Epithelial cell of proximal tubule (primary cell): Measurements from ENCODE around the gene SLC6A9. TPM values are rescaled to one million over a fixed set of nuclear protein-coding genes. Genes with fewer than 3 reads are reported as not detected.

ENCODE experiments used
- DNase-seq: peaks from one replicate; pipeline ENCODE4 v3.0.0-alpha.2; 2011; ENCODE audit warnings: low read depth
- H3K4me3 ChIP-seq: 2 replicates; pipeline ENCODE4 v1.5.1; 2011; ENCODE audit warnings: low read depth, mild to moderate bottlenecking, low read length
- CTCF ChIP-seq: conservative IDR thresholded peaks from 2 replicates; pipeline ENCODE4 v1.5.1; 2012; ENCODE audit warnings: low read depth, mild to moderate bottlenecking, low read length
- total RNA-seq: library from RNA; depleted of rRNA; stranded (reverse); fragments of >200 nt; gene quantifications from 2 replicates; pipeline ENCODE4 v1.2.3, GENCODE V29; 2015

Gene SLC6A9
- total RNA-seq, 1 donor from 2014 or later, result 1.3 TPM

- TF ChIP-seq CTCF, result no peak
- no peak for DNase-seq
Measured at GRCh38 chr1:43984855-43985254, 46.4 kb downstream of the SLC6A9 start.

GRCh38 chr1:43983253-43983899 lies 47.9 kb downstream of the SLC6A9 start:
- H3K4me3 ChIP-seq, result no peak overlapping the region
- no peak for DNase-seq
- no peak for TF ChIP-seq CTCF

More at GRCh38 chr1:43984855-43985254, 46.4 kb downstream of the SLC6A9 start:
- H3K4me3 ChIP-seq, result no peak overlapping the region

GRCh38 chr1:43982808-43983207 lies 48.5 kb downstream of the SLC6A9 start:
- H3K4me3 ChIP-seq, result no peak overlapping the region
- no peak for TF ChIP-seq CTCF
- DNase-seq, result no peak

- no peak overlapping the region for H3K4me3 ChIP-seq
- no peak for DNase-seq
- TF ChIP-seq CTCF, result no peak
Measured at GRCh38 chr1:43982241-43982640, 49.0 kb downstream of the SLC6A9 start.

GRCh38 chr1:43981636-43982035 lies 49.6 kb downstream of the SLC6A9 start:
- no peak for DNase-seq
- TF ChIP-seq CTCF, result no peak
- H3K4me3 ChIP-seq, result no peak overlapping the region

- H3K4me3 ChIP-seq, result no peak overlapping the region
- no peak for DNase-seq
Measured at GRCh38 chr1:43981135-43981491, 50.1 kb downstream of the SLC6A9 start.

More at GRCh38 chr1:43981135-43981491, 50.1 kb downstream of the SLC6A9 start:
- no peak for TF ChIP-seq CTCF
